Measurements from ENCODE around the gene DHRS3.
"Not testable (repeated sequence)": the region's sequence is repeated elsewhere in the genome, so short reads cannot be mapped to it uniquely, and the experiment has no call there.

DHRS3 gene

GRCh38 chr1:12539320-12539704 lies 78.7 kb downstream of the DHRS3 start:
- DNase-seq (ENCODE audit: low spot score), result no peak

DNA sequence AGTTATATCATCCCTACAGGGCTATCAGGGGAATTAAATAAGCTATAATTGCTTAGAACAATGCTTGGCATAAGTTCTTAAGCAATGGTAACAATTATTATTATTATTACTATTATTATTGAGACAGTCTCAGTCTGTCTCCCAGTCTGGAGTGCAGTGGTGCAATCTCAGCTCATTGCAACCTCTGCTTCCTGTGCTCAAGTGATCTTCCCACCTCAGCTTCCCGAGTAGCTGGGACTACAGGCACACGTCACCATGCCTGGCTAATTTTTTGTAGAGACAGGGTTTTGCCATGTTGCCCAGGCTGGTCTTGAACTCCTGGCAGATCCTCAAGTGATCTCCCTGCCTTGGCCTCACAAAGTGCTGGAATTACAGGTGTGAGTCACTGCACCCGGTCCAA lies 79.5 kb downstream of the DHRS3 start:
- DNase-seq (ENCODE audit: low spot score), result not testable (repeated sequence)

- no peak for DNase-seq (ENCODE audit: low spot score)
Measured at GRCh38 chr1:12537906-12538461, 80.0 kb downstream of the DHRS3 start.

- no peak for DNase-seq (ENCODE audit: low spot score)
Measured at GRCh38 chr1:12537294-12537693, 80.7 kb downstream of the DHRS3 start.

DNA sequence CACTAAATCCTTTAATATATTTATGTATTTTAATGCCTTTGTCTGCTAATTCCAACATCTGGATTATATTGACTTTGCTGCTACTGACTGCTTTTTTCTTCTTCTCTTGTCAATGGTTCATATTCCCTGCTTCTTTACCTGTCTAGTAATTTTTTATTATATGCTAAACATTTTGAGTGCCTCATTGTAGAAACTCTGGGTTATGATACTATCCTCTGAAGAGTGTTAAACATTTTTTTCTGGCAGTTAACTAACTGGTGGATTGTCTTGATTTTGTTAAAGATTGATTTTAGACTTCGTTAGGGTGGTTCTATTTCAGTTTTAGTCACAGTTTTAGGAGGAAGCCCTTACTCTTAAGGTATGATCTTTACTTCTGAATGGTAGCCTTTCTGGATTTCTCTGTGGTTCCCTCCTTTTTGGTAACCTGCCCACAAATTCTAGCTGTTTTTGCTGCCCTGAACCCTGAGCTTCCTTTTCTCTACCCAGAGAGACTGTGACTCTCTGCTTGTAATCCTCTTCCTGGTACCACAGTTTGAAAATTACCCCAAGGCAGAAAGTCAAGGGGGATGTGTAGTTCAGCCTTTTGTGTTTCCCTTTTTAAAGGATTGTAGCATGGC lies 81.9 kb downstream of the DHRS3 start:
- DNase-seq (ENCODE audit: low spot score), result no peak

GRCh38 chr1:12532405-12533315 lies 85.3 kb downstream of the DHRS3 start:
- DNase-seq (ENCODE audit: low spot score), result no peak

DNA sequence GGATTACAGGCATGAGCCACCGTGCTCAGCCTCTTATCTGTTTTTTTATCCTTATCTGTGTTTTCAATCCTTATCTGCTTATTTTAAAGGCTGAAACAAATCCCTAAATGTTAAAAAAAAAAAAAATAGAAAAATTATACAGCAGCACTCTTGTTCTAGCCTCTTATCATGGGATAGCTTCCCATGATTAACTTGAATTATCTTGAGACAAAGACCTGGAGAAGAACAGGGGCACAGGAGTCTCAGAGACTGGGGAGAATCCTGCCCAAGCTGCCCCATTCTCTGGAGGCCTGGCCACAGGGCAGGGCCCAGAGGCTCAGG lies 86.9 kb downstream of the DHRS3 start:
- DNase-seq (ENCODE audit: low spot score), result no peak

- DNase-seq (ENCODE audit: low spot score), result no peak
Measured at GRCh38 chr1:12530462-12531178, 87.4 kb downstream of the DHRS3 start.

DNA sequence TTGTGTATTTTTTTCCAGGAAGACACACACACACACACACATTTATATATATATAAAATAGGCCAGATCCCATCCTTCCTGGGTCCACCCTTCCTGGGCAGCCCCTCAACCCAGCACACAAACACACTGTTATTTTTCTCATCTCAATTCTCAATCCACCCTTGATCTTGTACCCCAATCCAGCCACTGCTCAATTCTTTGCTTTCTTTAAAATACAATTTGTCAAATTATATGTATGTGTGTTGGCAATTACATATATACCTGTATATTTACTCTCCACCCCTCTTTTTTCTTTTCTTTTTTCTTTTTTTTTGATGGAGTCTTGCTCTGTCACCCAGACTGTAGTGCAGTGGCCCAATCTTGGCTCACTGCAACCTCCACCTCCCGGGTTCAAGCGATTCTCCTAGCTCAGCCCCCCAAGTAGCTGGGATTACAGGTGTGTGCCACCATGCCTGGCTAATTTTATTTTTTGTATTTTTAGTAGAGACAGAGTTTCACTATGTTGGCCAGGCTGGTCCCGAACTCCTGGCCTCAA lies 88.3 kb downstream of the DHRS3 start:
- no peak for DNase-seq (ENCODE audit: low spot score)

DNA sequence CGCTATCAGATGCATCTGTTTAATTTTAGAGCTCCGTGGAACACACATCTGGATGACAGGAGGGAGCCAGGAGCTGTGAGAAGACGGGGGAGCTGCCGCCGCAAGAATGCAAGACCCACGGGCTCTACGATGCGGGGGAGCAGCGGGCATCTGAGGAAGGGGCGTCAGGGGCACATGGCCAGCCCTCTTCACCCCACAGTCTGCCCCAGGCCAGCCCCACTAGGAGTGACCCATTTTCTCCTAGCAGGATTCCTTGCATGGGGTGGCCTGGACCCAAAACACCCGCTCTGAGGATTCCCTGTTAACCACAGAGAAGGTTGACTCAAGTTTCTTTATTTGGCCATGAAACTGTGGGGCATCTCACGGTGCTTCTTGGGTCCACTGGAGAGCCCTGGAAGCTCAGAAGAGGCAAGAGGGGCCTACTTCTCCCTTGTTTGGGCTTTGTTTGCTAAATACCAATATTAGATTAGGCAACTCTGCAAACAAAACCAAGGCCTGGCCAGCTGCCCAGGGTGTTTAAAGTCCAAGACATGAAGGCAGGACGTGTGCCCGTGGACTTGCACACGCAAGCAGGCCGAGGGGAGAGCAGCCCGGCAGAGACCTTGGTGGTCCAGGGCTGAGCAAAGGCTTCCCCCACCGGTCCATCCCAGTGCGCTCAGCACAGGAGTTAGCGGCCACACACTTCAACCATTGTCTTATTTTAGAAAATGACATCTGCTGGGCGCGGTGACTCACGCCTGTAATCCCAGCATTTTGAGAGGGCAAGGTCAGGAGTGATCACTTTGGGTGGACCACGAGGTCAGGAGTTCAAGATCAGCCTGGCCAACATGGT lies 89.8 kb downstream of the DHRS3 start:
- DNase-seq (ENCODE audit: low spot score), result no peak

- DNase-seq (ENCODE audit: low spot score), result no peak
Measured at GRCh38 chr1:12527564-12527963, 90.4 kb downstream of the DHRS3 start.

- DNase-seq (ENCODE audit: low spot score), result no peak
Measured at GRCh38 chr1:12525311-12526181, 92.5 kb downstream of the DHRS3 start.

DNA sequence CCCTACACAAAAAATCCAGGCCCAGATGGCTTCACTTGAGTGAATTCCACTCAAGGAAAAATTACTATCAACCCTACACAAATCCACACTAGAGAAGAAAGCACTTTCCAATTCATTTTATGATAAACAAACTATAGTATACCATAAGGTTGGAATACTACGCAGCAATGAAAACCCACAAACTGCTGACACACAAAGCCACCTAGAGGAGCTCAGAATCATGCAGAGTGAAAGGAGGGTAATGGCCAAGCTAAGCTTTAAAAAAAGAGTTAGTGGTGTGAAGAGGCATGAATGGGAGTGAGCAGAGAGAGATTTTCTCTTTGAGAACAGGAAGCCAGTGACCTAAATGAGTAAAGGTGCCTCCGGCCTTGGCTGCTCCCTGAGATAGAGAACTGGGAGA lies 93.7 kb downstream of the DHRS3 start:
- DNase-seq (ENCODE audit: low spot score), result no peak

DNA sequence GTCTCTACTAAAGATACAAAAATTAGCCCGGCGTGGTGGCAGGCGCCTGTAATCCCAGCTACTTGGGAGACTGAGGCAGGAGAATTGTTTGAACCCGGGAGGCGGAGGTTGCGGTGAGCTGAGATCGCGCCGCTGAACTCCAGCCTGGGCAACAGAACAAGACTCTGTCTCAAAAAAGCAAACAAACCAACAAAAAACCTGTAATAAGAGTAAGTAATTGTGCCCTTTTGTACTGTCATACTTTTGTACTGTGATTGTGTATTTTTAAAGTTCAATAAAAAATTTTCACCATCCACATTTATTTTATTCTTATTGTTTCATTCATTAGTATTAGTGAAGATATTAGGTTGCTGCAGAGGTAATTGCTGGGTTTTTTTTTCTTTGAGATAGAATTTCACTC lies 95.2 kb downstream of the DHRS3 start:
- DNase-seq (ENCODE audit: low spot score), result not testable (repeated sequence)

- DNase-seq (ENCODE audit: low spot score), result no peak
Measured at GRCh38 chr1:12521096-12521495, 96.9 kb downstream of the DHRS3 start.

DNA sequence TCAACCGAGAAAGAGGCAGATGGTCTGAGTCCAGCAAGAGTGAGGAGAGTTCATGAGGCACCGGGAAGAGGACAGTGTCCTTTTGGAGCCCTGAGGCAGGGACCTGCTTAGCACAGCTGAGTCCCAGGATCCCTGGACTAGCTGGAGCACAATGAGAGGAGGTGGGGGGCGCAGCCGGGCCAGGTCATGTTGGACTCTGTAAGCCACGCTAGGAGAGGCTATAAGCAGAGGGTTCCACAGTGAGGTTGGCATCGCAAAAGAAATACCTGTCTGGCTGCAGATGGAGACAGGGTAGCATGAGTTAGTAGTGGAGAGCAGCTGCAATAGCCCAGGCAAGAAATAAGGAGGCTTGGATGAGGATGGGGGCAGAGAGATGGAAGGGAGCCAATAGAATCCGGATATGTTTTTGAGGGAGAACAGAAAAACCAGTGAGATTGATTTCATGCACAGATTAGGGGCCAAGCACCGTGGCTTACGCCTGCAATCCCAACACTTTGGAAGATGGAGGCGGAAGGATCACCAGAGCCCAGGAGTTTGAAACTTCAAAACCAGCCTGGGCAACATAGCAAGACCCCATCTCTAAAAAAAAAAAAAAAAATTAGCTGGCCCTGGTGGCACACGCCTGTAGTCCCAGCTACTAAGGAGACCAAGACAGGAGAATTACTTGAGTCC lies 98.2 kb downstream of the DHRS3 start:
- no peak for DNase-seq (ENCODE audit: low spot score)

DNA sequence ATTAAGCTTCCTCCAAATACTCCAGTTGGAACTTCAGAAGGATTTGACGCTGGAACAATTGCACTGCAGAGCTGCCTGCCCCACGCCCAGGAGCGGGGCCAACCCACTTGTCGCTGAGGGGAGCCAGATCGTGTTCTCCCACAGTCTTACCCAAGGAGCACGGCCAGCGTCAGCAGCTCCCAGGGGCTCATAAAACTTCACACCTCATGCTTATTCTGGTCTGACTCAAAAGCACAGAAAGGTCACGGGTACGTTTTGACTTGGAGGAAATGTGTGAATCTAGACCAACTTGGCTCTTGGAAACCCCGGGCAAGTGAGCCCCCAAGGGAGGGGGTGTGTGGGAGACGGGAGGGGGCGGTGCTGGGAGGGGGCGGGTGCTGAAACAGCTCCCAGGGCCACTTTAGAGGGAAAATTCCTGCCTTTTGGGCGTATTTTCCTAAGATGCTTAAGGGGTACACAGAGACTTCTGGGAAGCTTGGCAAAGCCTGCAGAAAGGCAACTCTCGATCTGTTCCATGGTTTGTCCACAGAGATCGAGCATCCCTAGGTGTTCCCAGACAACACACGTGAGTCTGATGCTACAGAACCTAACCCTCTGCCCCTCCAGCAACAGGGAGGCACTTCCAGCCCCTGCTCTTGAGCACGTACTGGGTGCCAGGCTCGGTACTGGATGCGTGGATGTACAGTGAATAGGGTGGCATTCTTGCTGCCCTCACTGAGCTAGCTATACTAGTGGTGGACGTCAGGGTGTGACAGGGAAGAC lies 98.9 kb downstream of the DHRS3 start:
- no peak for DNase-seq (ENCODE audit: low spot score)

Measured in hematopoietic multipotent progenitor cell treated with erythropoietin and hydrocortisone succinate and interleukin-3 and kit ligand, for 15 days (in vitro differentiated cells).